HFFc6 (cell line): ENCODE results near the gene HIGD1C. TPM values are rescaled to one million over a fixed set of nuclear protein-coding genes. Genes with fewer than 3 reads are reported as not detected.

Experiments used
- DNase-seq: peaks from one replicate; pipeline ENCODE4 v3.0.0-alpha.2; 2018
- H3K27ac Mint-ChIP-seq: 2 replicates; pipeline ENCODE4 v1.8.0; 2020; ENCODE audit warnings: mild to moderate bottlenecking, mixed read lengths
- H3K27me3 Mint-ChIP-seq: 2 replicates; pipeline ENCODE4 v1.8.0; 2021; ENCODE audit warnings: mild to moderate bottlenecking, moderate library complexity, mixed read lengths; ENCODE audit not compliant: insufficient read depth
- H3K36me3 Mint-ChIP-seq: 2 replicates; pipeline ENCODE4 v1.8.0; 2021; ENCODE audit warnings: low read depth, mixed read lengths
- H3K4me1 Mint-ChIP-seq: 2 replicates; pipeline ENCODE4 v1.8.0; 2020; ENCODE audit warnings: low read depth, mixed read lengths
- H3K4me3 Mint-ChIP-seq: 2 replicates; pipeline ENCODE4 v1.8.0; 2020; ENCODE audit warnings: mild to moderate bottlenecking, moderate library complexity, mixed read lengths
- H3K9me3 Mint-ChIP-seq: 2 replicates; pipeline ENCODE4 v1.8.0; 2020; ENCODE audit warnings: mild to moderate bottlenecking, mixed read lengths
- total RNA-seq, 6 experiments: library from RNA; stranded (reverse); fragmentation: NEBNext Ultra II Directional; extraction: Animal tissue kit (Norgen Biotek cat#: 25700); gene quantifications; 2 replicates in 1 of 6; 3 replicates in 5 of 6; pipeline ENCODE4 v1.2.3, GENCODE V29; 2021
- TF ChIP-seq, protein P1 (sequence below): fragments of 200-600 bp; sonication (generic); IDR thresholded peaks from 2 replicates; pipeline ENCODE4 v1.5.0; 2021; ENCODE audit warnings: antibody characterized with exemption, mild to moderate bottlenecking

The HIGD1C gene
- total RNA-seq, 6 experiments from 2014 or later, result not detected

DNA sequence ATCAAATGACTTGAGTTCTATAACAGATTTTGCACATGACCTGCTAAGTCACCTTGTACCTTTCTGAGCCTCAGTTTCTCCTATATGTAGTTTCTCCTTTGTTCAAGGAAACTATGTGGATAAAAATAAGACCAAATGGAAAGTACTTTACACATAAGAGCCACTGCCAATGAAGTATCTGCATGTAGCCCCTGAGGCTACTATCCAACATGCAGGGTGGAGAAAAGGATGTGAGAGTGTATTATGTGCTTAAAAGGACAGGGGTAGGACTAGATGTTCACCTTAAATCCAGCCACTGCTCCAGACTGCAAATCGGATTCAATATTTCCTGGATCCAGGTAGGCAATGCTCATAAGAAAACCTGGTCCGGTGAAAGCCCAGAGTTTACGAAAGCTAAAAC is 52.7 kb downstream of the HIGD1C start:
- Mint-ChIP-seq H3K36me3 (peaks cover 28% of the 10 kb centered on the region), H3K27ac (no peak overlapping the region; the same call in 1 of the 2 replicates), H3K4me1 (peaks cover 7% of the 10 kb centered on the region)

DNA sequence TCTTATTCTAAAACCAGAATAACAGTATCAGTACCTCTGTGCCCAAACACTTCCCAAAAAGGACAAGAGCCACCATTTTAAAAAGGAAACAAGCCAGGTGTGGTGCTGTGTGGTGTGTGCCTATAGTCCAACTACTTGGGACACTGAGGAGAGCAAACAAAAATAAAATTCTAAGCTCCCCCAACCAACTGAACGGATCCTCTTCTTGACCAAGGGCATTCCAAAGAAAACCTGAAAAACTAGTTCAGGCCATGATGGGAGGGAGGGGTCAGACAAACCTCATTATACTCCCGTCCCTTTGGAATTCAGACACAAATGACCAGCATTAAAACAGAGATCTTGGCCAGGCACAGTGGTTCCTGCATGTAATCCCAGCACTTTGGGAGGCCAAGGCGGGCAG is 53.3 kb downstream of the HIGD1C start:
- DNase-seq, result no peak
- H3K4me1 Mint-ChIP-seq, result peaks cover under 1% of the 10 kb centered on the region
- no peak overlapping the region for H3K4me3 Mint-ChIP-seq
- TF ChIP-seq, protein P1, sequence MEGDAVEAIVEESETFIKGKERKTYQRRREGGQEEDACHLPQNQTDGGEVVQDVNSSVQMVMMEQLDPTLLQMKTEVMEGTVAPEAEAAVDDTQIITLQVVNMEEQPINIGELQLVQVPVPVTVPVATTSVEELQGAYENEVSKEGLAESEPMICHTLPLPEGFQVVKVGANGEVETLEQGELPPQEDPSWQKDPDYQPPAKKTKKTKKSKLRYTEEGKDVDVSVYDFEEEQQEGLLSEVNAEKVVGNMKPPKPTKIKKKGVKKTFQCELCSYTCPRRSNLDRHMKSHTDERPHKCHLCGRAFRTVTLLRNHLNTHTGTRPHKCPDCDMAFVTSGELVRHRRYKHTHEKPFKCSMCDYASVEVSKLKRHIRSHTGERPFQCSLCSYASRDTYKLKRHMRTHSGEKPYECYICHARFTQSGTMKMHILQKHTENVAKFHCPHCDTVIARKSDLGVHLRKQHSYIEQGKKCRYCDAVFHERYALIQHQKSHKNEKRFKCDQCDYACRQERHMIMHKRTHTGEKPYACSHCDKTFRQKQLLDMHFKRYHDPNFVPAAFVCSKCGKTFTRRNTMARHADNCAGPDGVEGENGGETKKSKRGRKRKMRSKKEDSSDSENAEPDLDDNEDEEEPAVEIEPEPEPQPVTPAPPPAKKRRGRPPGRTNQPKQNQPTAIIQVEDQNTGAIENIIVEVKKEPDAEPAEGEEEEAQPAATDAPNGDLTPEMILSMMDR, result no peak
- H3K27me3 Mint-ChIP-seq, result no peaks in the 10 kb centered on the region
- peaks cover 22% of the 10 kb centered on the region for H3K36me3 Mint-ChIP-seq
- H3K9me3 Mint-ChIP-seq, result no peaks in the 10 kb centered on the region
- no peak overlapping the region for H3K27ac Mint-ChIP-seq

More for the DNA sequence above, 52.7 kb downstream of the HIGD1C start:
- DNase-seq, result no peak
- Mint-ChIP-seq H3K9me3 (no peaks in the 10 kb centered on the region), H3K27me3 (no peaks in the 10 kb centered on the region), H3K4me3 (no peak overlapping the region)
- TF ChIP-seq, protein P1, result no peak

DNA sequence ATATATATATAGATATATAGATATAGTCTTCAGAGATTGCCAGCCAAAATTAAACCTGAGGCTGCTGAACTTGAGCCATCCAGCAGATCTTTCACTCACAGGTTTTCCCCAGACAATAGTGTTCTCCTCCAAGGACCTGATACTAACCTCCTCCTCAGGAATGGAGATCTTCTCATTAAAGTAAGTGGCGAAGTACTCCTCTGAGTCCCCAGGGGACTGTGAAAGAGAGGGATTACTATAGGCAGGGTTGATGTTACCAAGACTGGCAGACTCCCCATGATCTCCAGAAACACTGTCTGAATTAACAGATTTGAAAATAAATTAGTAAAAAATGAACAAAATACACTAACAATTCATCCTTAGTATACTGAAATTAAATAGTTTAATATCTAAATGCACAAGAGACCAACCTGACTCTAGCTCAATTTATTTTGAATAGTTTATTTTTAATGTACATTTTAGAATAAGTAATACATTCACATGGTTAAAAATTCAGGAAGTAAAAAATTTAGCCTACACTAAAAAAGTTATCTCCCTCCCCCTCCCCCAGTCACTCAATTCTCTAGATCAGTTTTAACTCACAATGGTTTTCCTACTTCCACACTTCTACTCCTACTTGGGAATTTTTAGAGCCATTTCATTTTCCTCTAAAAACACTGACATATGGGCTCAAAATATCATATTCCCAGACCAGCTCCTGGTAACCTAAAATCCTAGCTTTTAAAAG is 56.1 kb downstream of the HIGD1C start:
- no peak for DNase-seq
- TF ChIP-seq, protein P1, result no peak
- Mint-ChIP-seq H3K9me3 (no peaks in the 10 kb centered on the region), H3K27me3 (no peaks in the 10 kb centered on the region), H3K4me1 (no peaks in the 10 kb centered on the region), H3K4me3 (no peak overlapping the region), H3K27ac (no peak overlapping the region), H3K36me3 (peaks cover 22% of the 10 kb centered on the region)

DNA sequence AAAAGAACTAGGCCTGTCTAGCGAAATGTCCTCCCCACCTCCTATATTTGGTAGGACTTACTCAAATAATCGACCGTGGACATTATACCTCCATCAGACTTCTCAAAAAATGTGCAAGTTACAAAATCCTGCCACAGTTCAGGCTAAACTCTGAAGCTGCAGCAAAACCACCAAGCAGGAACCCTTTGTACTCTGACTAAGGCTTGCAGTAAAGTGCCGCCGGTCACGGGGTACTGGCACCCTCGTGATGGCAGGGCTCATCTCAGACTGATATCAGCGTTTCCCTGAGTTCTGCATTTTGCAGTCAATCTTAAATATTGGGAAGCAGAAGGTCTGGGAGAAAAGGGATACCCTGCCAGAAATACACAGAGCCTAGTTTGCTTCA is 56.7 kb downstream of the HIGD1C start:
- no peak for DNase-seq
- no peaks in the 10 kb centered on the region for H3K27me3 Mint-ChIP-seq
- H3K4me1 Mint-ChIP-seq, result no peaks in the 10 kb centered on the region
- no peaks in the 10 kb centered on the region for H3K9me3 Mint-ChIP-seq
- H3K27ac Mint-ChIP-seq, result no peak overlapping the region
- H3K36me3 Mint-ChIP-seq, result peaks cover 22% of the 10 kb centered on the region
- H3K4me3 Mint-ChIP-seq, result no peak overlapping the region
- TF ChIP-seq, protein P1, result no peak

DNA sequence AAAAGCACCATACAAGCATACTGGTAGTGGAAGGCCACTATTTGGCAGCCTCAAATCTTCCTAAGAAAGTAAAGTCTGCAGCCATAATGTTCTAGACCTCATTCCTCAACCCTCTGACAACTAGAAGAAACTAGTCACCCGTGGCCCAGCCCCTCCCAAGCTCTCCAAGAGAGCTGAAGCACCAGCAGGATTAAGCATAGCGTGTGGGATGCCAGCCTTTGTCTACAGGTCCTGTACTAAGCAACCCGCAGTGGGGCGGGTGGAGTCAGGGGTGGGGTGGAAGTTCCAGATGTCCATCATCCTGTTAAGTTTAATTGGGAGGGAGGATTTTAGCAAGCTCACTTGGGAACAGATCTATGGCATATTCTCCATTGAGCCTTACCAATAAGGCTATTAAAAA is 59.6 kb downstream of the HIGD1C start:
- H3K27ac Mint-ChIP-seq, result no peak overlapping the region
- no peak overlapping the region for H3K4me3 Mint-ChIP-seq
- no peaks in the 10 kb centered on the region for H3K27me3 Mint-ChIP-seq
- TF ChIP-seq, protein P1, result no peak
- no peaks in the 10 kb centered on the region for H3K9me3 Mint-ChIP-seq
- peaks cover 8% of the 10 kb centered on the region for H3K36me3 Mint-ChIP-seq
- H3K4me1 Mint-ChIP-seq, result no peaks in the 10 kb centered on the region
- DNase-seq, result no peak
